GM23248 (cell line): Measurements from ENCODE around the gene CHCHD3. TPM values are rescaled to one million over a fixed set of nuclear protein-coding genes. Genes with fewer than 3 reads are reported as not detected.
"Not testable (repeated sequence)": the region's sequence is repeated elsewhere in the genome, so short reads cannot be mapped to it uniquely, and the experiment has no call there.

Experiments
- DNase-seq: peaks from one replicate; pipeline ENCODE4 v3.0.0-alpha.2; 2015
- H2AFZ ChIP-seq: fragments of 200-600 bp; sonication (generic); 2 replicates; pipeline ENCODE4 v1.6.1; 2016; ENCODE audit warnings: antibody characterized with exemption
- H3F3A ChIP-seq: fragments of 200-600 bp; sonication (generic); 2 replicates; pipeline ENCODE4 v1.6.1; 2016; ENCODE audit warnings: mild to moderate bottlenecking, antibody characterized with exemption, mixed run types; ENCODE audit not compliant: insufficient read depth
- H3K27ac ChIP-seq: fragments of 200-600 bp; sonication (generic); 2 replicates; pipeline ENCODE4 v1.5.1; 2016; ENCODE audit warnings: mild to moderate bottlenecking
- H3K27me3 ChIP-seq: fragments of 200-600 bp; sonication (generic); replicated peaks from 2 replicates; pipeline ENCODE4 v1.6.1; 2016; ENCODE audit warnings: mild to moderate bottlenecking; ENCODE audit not compliant: insufficient read depth
- H3K36me3 ChIP-seq: fragments of 200-600 bp; sonication (generic); 2 replicates; pipeline ENCODE4 v1.6.1; 2016; ENCODE audit warnings: low read depth, mild to moderate bottlenecking
- H3K4me1 ChIP-seq: fragments of 200-600 bp; sonication (generic); 2 replicates; pipeline ENCODE4 v1.6.1; 2016; ENCODE audit warnings: mild to moderate bottlenecking; ENCODE audit not compliant: insufficient read depth
- H3K4me2 ChIP-seq: fragments of 200-600 bp; sonication (generic); one replicate; pipeline ENCODE4 v1.6.1; 2016; ENCODE audit warnings: mild to moderate bottlenecking; ENCODE audit not compliant: unreplicated experiment
- H3K4me3 ChIP-seq: fragments of 200-600 bp; sonication (generic); 2 replicates; pipeline ENCODE4 v1.5.1; 2016; ENCODE audit warnings: mild to moderate bottlenecking
- H3K79me2 ChIP-seq: fragments of 200-600 bp; sonication (generic); 2 replicates; pipeline ENCODE4 v1.6.1; 2016; ENCODE audit warnings: mild to moderate bottlenecking; ENCODE audit not compliant: insufficient read depth
- H3K9ac ChIP-seq: fragments of 200-600 bp; sonication (generic); 2 replicates; pipeline ENCODE4 v1.6.1; 2016; ENCODE audit warnings: mild to moderate bottlenecking
- H3K9me2 ChIP-seq: fragments of 200-600 bp; sonication (generic); 2 replicates; pipeline ENCODE4 v1.6.1; 2016; ENCODE audit warnings: mixed run types, mild to moderate bottlenecking, moderate library complexity; ENCODE audit not compliant: insufficient read depth
- H3K9me3 ChIP-seq: fragments of 200-600 bp; sonication (generic); one replicate; pipeline ENCODE4 v1.6.1; 2017; ENCODE audit warnings: low read depth
- H4K20me1 ChIP-seq: fragments of 200-600 bp; sonication (generic); 2 replicates; pipeline ENCODE4 v1.6.0; 2016; ENCODE audit not compliant: insufficient read depth
- EZH2 ChIP-seq: fragments of 200-600 bp; sonication (generic); IDR thresholded peaks from 2 replicates; pipeline ENCODE4 v1.6.1; 2018; ENCODE audit warnings: antibody characterized with exemption, mild to moderate bottlenecking; ENCODE audit not compliant: insufficient read depth, poor library complexity, severe bottlenecking
- EZH2phosphoT487 ChIP-seq: fragments of 200-600 bp; sonication (generic); IDR thresholded peaks from 2 replicates; pipeline ENCODE4 v1.6.1; 2018; ENCODE audit warnings: antibody characterized with exemption, moderate library complexity, mild to moderate bottlenecking, low read depth; ENCODE audit not compliant: insufficient read depth
- WGBS, 2 experiments: methylation state at CpG; one replicate each; pipeline ENCODE4 v1.1.6; 2015 to 2017; ENCODE audit warnings: low lambda C conversion rate in 2 of 2, low coverage in 1 of 2; ENCODE audit errors: missing lambda C conversion rate in 2 of 2; 5-methylcytosine and 5-hydroxymethylcytosine counted together
- in situ Hi-C: fragments of 300-500 bp; cut with MboI; formaldehyde crosslinking; loops from 2 replicates; pipeline ENCODE4 v1.15.0; 2020
- polyA plus RNA-seq: library from polyadenylated mRNA; unstranded; fragments of >200 nt; fragmentation: Nextera tagmentation; extraction: Ambion mirVana; gene quantifications from 2 replicates; pipeline ENCODE4 v1.2.1, GENCODE V29; 2016
- total RNA-seq: library from RNA; depleted of rRNA; stranded (reverse); fragments of >200 nt; shearing (Covaris generic); gene quantifications from 2 replicates; pipeline ENCODE4 v1.2.3, GENCODE V29; 2014

The CHCHD3 gene
- total and polyA plus RNA-seq, 2 experiments from 2014 or later, result 43.7 to 66.1 TPM

DNA sequence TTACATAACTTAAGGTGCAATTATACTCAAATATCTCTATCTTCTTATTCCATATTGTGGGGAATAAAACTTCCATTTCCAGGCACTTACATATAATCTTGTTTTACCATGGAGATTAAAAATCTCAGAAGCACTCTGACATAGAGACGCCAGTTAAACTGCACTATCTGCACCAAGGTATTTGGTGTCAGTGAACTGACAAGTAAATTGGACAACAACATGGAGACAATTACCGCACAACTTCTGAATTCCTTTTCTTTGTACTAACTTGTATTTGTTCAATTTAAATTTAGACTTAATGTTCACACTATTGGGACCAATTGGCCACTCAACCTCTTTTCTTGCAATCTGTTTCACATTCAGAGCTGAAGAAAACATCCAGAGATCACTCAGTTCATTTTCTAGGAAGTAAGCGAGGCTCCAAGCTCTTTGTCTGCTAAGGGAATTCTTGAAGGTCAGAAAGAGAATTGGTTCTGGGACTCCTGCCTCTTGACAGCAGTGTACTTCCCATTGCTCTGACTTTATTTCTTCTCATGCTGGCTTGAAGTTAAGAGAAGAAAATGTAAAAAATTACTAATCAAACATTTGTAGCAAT is 184.7 kb downstream of the CHCHD3 start:
- in situ Hi-C loops, result no loop called here
- H4K20me1 ChIP-seq, result no peaks in the 10 kb centered on the region
- WGBS, 2 experiments, result 97 to 99% methylated on average over 3 of the region's 3 CpGs

DNA sequence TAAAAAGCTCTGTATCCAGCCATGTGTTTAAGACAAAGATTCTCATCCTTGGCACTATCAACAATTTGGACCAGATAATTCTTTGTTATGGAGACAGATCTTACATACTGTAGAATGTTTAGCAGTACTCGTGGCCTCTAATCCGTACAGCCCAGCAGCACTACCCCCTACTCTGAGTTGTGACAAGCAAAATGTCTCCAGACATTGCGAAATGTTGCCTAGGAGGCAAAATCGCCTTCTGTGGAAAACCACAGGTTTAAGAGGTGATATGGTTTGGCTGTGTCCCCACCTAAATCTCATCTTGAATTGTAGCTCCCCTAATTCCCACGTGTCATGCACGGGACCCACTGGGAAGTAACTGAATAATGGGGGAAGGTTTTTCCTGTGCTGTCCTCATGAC is 186.7 kb downstream of the CHCHD3 start:
- Histone ChIP-seq H3F3A (no peaks in the 10 kb centered on the region), H4K20me1 (no peaks in the 10 kb centered on the region), H2AFZ (no peak overlapping the region), H3K4me2 (no peak overlapping the region), H3K27ac (no peak overlapping the region), H3K9me3 (no peaks in the 10 kb centered on the region), H3K4me1 (no peaks in the 10 kb centered on the region), H3K27me3 (no peaks in the 10 kb centered on the region), H3K4me3 (no peak overlapping the region), H3K79me2 (no peaks in the 10 kb centered on the region), H3K36me3 (no peaks in the 10 kb centered on the region), H3K9ac (no peak overlapping the region), H3K9me2 (no peaks in the 10 kb centered on the region)
- TF ChIP-seq EZH2phosphoT487, result no peak
- TF ChIP-seq EZH2, result no peak
- in situ Hi-C loops, result no loop called here
- DNase-seq, result no peak
- WGBS, 2 experiments, result 98% methylated on average over 6 of the region's 6 CpGs

More for the DNA sequence above, 184.7 kb downstream of the CHCHD3 start:
- Histone ChIP-seq H2AFZ (no peak overlapping the region), H3K36me3 (no peaks in the 10 kb centered on the region), H3K79me2 (no peaks in the 10 kb centered on the region), H3K9me2 (no peaks in the 10 kb centered on the region), H3K4me3 (no peak overlapping the region), H3K4me1 (no peaks in the 10 kb centered on the region), H3K9me3 (no peaks in the 10 kb centered on the region), H3F3A (no peaks in the 10 kb centered on the region), H3K27me3 (no peaks in the 10 kb centered on the region), H3K4me2 (no peak overlapping the region), H3K9ac (no peak overlapping the region), H3K27ac (no peak overlapping the region)
- TF ChIP-seq EZH2phosphoT487 (no peak), EZH2 (no peak)
- DNase-seq, result no peak

GRCh38 chr7:132893560-132893959 is 188.3 kb downstream of the CHCHD3 start:
- Histone ChIP-seq H3K27ac (no peak overlapping the region), H3K9ac (no peak overlapping the region), H3K27me3 (no peaks in the 10 kb centered on the region), H3K4me1 (no peaks in the 10 kb centered on the region), H4K20me1 (no peaks in the 10 kb centered on the region), H3K36me3 (no peaks in the 10 kb centered on the region), H3F3A (no peaks in the 10 kb centered on the region), H3K79me2 (no peaks in the 10 kb centered on the region), H2AFZ (no peak overlapping the region), H3K9me3 (no peaks in the 10 kb centered on the region), H3K4me2 (no peak overlapping the region), H3K9me2 (no peaks in the 10 kb centered on the region), H3K4me3 (no peak overlapping the region)
- TF ChIP-seq EZH2, result no peak
- no peak for TF ChIP-seq EZH2phosphoT487
- in situ Hi-C loops, result no loop called here
- 95 to 98% methylated on average over 4 of the region's 4 CpGs for WGBS, 2 experiments
- DNase-seq, result no peak

DNA sequence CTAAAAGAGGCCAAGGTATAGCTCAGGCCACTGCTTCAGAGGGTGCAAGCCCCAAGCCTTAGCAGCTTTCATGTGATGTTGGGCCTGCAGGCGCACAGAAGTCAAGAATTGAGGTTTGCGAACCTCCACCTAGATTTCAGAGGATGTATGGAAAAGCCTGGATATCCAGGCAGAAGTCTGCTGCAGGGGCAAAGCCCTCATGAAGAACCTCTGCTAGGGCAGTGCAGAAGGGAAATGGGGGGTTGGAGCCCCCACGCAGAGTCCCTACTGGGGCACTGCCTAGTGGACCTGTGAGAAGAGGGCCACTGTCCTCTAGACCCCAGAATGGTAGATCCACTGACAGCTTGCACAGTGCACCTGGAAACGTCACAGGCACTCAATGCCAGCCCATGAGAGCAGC is 189.1 kb downstream of the CHCHD3 start:
- DNase-seq, H3F3A ChIP-seq, H3K27me3 ChIP-seq, H3K9ac ChIP-seq, H3K9me2 ChIP-seq, H3K27ac ChIP-seq, H3K4me1 ChIP-seq, H3K79me2 ChIP-seq, H3K36me3 ChIP-seq, H2AFZ ChIP-seq, H3K9me3 ChIP-seq, H3K4me3 ChIP-seq, H3K4me2 ChIP-seq, H4K20me1 ChIP-seq, in situ Hi-C loops: not testable (repeated sequence)
- whole genome bisulfite sequencing, 2 experiments, result 96 to 98% methylated on average over 4 of the region's 4 CpGs

- H3K9me3 ChIP-seq, result no peaks in the 10 kb centered on the region
- no peak for DNase-seq
- H3K4me1 ChIP-seq, result no peaks in the 10 kb centered on the region
- H3F3A ChIP-seq, result no peaks in the 10 kb centered on the region
- in situ Hi-C loops, result no loop called here
- no peaks in the 10 kb centered on the region for H3K36me3 ChIP-seq
- TF ChIP-seq EZH2phosphoT487, result no peak
- TF ChIP-seq EZH2, result no peak
- no peaks in the 10 kb centered on the region for H4K20me1 ChIP-seq
- H3K9ac ChIP-seq, result no peak overlapping the region
- H3K27ac ChIP-seq, result no peak overlapping the region
- no peaks in the 10 kb centered on the region for H3K79me2 ChIP-seq
- 94% methylated on average over 3 of the region's 3 CpGs for WGBS, 2 experiments
- no peak overlapping the region for H2AFZ ChIP-seq
- H3K9me2 ChIP-seq, result no peaks in the 10 kb centered on the region
- no peak overlapping the region for H3K4me3 ChIP-seq
- H3K4me2 ChIP-seq, result no peak overlapping the region
- H3K27me3 ChIP-seq, result no peaks in the 10 kb centered on the region
Observed at GRCh38 chr7:132891554-132891953, 190.3 kb downstream of the CHCHD3 start.
